GM21786 (cell line): ENCODE measurements around the gene PRAF2.

Source experiments
- ATAC-seq: cut with Tn5 transposase; IDR thresholded peaks from one replicate; pipeline ENCODE4 v1.9.1; 2021; ENCODE audit not compliant: unreplicated experiment

The PRAF2 gene, protein sequence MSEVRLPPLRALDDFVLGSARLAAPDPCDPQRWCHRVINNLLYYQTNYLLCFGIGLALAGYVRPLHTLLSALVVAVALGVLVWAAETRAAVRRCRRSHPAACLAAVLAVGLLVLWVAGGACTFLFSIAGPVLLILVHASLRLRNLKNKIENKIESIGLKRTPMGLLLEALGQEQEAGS

DNA sequence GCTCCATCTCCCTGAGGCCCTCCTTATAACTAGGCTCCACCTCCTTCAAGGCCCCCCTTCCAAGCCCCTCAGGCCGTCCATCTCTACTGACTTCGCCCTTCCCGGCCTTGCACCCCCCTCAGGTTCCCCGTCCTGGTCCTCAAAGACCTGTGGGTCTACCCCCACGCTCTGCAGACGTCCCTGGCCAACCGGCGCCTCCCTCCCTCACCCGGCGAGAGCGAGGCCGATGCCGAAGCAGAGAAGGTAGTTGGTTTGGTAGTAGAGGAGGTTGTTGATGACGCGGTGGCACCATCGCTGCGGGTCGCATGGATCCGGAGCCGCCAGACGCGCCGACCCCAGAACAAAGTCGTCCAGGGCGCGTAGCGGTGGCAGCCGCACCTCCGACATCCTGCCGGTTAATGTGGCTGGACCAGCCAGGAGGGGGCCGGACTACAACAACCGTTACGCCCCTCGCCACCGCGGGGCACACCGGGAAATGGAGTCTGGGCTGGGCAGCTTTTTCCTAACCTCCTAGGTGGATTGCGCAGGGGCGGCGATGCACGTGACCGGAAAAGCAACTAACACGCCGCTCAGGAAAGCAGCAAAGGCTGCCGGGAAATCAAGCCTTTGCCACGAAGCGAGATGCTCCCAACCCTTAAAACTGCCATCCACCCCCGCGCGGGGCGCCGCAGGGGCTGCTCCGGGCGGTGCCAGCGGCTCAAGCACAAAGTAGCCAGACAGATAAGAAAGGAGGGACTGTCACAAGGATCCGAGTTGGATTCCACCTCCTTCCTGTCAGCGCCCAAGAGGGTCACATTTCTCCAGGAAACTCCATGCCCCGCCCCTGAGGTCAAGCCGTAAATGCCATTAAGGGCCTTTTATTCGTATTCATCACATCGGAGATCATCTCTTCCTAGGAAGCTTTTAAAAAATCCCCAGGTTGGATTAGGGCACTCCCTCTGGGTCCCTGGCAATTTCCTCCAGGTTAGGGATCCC is at the start of gene PRAF2:
TSS of gene PRAF2 (minus strand) at position 402 of the 975 bp plus-strand sequence. CDS start at position 387, 15 bp downstream.
- peak; percentile 93 for ATAC-seq

DNA sequence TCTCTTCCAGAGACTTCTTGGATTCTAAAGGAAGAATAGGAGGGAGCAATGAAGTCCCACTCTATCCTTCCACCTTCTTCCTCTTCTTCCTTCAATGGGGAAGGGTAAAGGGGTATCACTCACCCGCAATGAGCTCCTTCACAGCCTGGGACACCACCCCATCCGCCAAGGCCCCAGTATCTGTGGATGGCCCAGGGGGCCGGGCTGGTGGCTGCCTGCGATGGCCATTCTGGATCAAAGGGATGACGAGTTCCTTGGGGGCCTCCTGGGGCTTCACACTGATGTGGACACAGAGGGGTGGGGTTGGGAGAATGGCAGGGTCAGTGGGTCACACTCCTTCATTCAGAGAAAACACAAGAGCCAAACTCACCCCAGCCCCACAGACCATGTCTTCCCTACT is 48.7 kb upstream of the PRAF2 start:
- no peak for ATAC-seq

DNA sequence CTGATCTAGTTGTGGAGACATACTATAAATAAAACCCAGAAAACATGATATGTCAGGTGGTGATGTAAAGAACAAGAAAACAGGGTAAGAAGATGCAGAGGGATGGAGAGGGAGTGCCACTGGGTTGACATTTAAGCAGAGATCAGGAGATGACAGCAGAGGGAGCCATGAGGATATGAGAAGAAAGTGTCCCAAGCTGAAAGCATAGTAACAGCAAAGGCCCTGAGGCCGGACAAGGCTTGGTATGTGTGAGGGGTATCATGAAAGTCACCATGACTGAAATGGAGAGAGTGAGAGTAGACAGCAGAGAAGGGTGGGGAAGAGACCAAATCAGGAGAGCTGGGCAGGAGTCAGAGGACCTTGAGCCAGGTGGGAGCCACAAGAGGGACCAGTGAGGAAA is 46.3 kb upstream of the PRAF2 start:
- no peak for ATAC-seq

DNA sequence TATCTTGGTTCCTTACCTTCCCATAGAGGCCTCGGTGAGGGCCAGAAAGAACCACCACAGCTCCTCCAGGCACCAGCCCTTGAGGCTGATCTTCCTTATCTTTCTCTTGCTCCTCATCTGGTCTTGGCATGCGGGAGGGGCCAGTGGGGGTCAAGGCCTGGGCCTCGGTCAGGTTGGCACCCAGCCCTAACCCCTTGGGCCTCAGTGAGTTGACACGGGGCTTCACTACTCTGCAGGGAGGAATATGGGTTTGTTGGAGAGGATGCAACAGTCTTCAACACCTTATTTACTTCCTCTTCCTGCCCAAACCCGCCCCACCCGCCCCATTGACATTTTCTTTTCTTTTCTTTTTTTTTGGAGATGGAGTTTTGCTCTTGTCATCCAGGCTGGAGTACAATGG is 43.8 kb upstream of the PRAF2 start:
- ATAC-seq = no peak

DNA sequence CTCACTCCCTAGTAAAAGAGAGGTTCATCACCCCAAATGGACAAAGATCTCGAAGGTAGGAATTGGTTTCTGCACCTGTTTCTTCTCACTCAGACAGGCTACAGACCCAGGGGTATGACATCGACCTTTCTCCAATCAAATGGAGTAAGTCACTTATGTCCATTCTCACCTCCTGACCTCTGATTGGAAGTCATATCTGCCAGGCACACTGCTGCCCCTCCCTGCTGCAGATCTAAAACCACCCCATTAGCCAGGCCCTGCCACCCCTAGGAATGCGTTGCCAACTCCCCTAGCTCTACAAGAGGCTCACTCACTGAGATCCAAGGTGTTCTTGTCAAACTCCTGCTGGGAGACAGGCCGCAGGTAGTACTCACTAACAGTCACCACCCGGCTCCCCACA is 42.9 kb upstream of the PRAF2 start:
- ATAC-seq = no peak

DNA sequence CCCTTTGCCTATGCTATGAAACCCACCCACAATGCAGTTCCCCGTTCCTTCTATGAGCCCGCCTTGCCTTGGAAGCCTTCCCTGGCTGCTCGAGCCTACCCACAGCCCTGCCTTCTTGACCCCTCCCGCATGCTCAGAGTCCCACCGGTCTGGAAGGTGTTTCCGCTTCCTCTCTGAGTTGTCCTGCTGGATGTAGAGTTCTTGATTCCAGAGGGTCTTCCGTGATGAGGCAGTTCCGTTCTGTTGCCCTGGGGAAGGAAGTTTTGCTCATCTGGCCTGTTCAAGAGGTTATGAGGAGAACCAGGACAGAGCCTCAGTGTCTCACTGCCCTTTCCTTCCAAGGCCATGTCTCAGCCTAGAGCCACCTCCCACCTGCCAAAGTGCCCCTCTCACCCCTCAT is 42.3 kb upstream of the PRAF2 start:
- ATAC-seq = no peak

DNA sequence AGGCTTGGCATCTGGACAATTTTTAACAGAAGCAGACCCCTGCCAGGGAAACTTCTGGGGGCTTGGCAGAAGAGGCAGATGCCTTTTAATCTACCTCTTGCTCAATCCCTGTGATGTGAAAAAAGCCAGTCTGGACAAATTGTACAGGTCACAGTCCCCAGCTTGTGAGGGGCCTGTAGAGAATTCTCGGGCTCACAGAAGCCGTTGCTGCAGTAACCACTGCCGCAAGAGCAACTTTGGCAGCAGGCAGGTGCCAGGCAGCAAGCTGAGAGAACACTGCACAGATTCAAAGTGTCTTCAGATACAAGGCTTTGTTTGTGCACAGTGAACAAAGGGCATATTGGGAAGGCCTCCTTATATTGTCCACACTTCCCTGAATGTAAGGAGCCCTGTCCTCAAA is 38.0 kb upstream of the PRAF2 start:
- ATAC-seq = no peak

DNA sequence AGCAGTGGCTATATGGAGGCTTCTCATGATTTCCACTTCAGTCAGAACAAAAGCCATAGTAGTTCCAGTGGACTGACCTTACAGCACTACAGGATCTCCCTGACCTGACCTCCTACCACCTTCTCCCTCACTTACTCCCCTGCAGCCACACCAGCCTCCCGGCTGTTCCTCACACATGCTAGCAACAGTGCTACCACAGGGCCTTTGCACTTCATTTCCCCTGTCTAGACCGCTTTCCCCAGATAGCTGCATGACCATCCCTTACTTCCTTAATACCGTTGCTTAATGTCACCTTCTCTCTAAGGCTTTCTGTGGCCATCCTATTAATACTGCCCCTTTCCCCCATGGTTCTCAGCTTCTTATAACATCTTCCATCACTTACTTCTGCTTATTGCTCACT is 36.6 kb upstream of the PRAF2 start:
- ATAC-seq = no peak

DNA sequence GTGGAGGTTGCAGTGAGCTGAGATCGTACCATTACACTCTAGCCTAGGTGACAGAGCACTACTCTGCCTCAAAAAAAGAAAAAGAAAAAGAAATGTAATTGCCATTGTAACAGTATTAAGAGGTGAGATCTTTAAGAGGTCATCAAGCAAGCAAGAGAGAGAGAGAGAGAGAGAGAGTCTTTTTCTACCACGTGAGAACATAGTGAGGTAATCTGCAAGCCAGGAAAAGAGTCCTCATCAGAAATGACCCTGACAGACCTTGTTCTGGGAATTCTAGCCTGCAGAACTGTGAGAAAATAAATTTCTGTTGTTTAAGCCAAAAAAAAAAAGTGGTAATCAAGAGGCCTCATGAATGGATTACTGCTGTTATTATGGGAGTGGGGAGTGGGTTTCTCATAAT is 34.8 kb upstream of the PRAF2 start:
- no peak for ATAC-seq

DNA sequence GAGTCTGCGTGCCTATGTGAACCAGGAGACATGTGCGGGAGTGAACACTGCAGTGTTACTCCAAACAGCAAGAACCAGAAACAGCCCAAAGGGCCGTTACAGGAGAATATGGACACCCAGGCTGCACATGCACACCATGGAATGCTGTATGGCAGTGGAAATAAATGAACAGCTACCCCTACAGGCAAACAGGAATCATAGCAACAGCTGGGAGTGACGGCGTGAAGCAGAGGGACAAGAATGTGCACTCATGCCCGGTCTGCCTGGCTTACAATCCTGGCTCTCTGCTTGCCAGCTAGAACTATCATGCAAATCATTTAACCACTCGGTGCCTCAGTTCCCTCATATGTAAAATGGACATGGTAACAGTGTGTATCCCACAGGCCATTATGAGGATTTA is 33.1 kb upstream of the PRAF2 start:
- ATAC-seq = no peak

DNA sequence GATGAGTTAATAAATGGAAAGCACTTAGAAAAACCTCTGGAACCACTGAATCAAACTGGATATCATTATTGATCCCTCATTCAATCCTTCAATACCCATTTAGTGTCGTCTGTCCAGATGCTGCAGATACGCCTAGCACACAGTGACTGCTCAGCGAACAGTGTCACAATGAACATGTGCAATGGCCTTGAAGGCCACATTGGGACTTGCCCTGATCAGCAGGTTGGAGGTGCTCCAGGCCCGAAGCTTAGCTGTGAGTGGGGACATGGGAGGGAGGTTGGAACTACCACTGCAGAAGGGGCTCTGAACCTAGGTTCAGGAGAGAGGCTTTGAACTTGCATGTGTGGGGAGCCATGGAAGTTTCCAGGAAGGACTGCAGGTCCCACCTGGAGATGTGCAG is 32.5 kb upstream of the PRAF2 start:
- ATAC-seq = no peak

DNA sequence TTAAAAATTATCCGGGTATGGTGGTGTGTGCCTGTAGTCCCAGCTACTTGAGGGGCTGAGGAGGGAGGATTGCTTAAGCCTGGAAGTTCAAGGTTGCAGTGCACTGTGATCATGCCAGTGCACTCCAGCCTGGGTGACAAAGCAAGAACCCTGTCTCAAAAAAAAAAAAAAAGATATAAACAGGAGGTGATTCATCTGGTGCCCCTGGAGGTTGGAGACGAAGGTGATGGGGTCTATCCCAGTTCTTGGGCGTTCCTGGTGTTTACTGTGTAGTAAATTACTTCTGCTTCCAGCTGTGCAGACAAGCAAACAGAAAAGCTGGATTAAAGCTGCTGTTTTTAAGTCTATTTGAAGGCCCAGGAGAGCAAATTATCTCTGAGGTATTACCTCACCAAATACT is 29.8 kb upstream of the PRAF2 start:
- ATAC-seq = no peak

DNA sequence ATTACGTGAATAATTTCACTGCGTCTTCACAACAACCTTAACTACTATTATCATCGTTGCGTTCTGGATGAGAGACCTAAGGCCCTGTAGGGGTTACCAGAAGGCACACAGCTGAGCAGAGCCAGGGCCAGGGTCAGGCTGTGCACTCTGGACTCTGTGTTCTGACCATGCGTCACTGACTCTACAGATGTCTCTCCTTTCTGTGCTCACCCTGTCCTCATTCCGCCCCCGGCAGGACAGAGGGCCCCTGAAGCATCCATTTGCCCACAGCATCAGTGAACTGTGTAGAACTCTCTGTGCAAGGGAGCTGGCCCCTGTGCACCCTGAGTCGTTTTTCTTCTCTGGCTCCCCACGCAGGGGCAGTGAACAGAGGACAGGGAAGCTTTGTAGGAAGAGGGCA is 28.4 kb upstream of the PRAF2 start:
- no peak for ATAC-seq

DNA sequence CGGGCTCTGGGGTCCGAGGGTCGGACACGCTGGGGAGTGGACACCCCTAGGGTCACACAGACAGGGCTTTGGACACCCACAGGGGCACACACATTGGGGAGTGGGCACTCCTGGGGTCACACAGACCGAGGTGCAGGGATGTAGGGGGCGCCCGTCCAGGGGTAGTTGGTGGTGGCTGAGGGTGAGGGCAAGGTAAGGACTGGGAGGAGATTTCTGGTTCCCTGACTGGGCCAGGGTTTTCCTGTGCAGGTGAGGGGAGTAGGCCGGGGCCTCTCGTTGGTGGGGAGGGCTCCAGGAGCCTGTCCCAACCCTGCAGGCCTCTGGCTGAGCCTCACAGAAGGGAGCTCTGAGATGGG is 27.8 kb upstream of the PRAF2 start:
- no peak for ATAC-seq

DNA sequence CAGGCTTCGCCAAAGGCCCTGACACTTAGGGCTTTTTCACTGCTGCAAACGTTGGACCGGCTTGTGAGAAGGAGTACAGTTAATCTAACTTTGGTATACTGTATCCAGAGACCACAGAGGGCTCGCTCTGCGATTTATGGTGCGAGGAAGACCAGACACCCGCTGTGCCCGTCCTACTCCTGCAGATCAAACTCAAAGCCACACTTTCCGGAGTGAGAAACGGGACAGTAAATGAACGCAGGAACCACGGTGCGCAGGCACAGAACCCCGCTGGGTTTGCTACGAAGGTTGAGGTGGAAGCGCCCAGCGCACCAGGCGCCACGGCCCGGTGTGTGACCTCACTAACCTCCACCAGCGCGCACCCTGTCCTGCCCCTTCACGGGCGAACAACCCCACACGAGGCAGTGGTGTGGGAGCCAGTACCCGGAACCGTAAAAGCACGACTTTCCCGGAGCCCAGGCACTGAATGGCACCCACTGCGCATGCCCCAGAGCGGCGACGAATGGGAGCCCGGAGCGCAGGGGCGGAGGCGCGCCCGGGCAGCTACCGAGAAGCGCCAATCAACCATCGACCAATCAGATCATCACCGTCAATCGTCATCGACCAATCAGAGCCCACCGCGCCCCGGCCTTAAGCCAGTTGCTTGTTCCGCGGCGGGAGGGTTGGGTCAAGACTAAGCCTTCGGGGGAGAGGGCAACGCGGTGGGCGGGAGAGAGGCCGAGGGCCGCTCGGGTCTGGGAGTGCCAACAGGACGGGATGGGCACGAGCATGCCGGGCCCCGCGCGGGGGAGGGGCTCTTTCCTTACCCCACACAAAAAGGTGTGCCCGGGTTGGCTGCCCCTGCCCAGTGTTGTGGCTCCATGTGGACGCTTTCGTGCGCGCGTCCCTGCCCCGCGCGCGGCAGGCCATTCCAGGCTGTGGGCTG is 27.2 kb upstream of the PRAF2 start:
- ATAC-seq = peak; percentile 89

DNA sequence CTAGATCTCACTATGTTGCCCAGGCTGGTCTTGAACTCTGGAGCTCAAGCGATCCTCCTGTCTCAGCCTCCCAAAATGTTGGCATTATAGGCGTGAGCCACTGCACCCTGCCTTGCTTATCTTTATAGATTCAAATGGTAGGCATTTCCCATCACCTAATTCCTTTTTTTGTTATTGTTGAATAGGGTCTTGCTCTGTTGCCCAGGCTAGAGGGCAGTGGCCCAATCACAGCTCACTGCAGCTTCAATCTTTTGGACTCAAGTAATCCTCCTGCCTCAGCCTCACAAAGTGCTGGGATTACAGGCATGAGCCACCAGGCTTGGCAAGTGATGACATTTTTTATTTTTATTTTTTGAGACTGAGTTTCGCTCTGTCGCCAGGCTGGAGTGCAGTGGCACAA is 22.6 kb upstream of the PRAF2 start:
- no peak for ATAC-seq

DNA sequence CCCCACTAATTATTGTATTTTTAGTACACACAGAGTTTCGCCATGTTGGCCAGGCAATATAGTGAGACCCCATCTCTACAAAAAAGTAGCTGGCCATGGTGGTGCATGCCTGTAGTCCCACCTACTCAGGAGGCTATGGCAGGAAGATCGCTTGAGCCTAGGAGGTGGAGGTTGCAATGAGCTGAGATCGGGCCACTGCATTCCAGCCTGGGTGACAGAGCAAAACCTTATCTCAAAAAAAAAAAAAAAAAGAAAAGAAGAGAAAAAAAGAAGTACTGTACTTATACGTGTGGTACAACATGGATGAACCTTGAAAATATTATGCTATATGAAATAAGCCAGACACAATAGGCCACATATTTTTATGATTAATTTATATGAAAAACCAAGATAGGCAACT is 15.8 kb upstream of the PRAF2 start:
- ATAC-seq = no peak

DNA sequence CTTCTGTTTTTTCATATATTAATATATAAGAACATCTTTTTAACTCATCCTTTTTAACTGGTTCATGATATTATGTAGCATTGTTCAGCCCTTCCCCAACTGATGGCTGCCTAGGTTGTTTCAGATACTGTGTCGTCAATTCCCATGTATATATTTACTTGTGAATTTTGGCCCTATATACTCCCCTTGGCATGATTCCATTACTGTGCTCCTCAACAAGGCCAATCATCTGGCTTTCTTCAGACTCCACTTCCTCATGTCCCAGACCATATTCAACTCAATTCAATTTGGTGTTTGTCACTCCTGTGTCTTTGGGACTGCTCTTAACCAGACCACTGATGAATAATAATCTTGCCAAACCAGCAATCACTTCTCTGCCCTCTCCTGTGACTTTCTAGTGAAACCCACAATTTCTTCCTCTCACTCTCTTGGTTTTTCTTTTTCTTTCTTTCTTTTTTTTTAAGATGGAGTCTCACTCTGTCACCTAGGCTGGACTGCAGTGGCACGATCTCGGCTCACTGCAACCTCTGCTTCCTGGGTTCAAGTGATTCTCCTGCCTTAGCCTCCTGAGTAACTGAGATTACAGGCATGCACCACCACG is 8.6 kb upstream of the PRAF2 start:
- no peak for ATAC-seq

DNA sequence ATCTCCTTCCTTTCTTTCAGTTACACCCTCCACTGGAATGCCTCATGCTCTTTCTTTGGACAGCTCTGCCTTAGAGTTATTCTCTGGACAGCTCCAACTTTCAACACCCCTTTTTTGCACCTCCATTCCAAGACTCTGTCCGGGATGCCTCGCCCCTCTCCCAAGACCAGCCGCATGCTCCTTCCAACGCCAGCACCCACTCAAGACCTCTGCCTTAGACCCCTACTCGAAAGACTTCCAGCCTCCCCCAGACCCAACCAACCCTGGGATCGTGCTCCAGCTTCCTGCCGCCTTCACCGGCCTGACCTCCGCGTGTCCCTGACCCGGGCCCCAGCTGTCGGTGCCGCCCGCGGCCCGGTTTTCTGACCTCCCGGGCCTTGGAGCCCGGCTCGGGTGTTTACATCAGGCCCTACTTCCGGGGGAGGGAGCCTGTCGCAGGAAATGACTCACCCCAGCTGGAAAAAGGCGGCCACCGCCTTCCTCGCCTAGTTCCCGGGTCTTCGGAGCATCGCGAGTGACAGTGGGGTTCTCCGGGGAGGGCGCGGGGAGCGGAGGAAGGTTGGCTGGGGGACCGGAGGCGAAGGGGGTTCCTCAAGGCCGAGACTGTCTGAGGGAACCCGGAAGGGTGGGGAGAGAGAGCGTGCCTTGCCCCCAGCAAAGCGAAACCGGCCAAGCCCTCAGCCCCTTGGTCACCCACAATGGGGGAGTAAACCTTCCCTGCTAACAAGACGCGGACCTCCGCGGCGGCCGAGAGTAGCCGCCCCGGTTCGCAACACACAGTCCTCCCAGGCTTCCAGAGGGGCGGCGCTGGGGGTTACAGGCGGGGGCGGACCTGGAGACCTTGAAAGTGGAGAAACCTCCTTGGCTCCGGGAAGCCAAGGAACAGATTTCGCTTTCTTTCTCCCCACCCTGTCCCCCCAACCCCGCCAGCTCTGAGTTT is 6.0 kb upstream of the PRAF2 start, which contains the start of gene WDR45:
TSS of gene WDR45 (minus strand) at position 399 of the 940 bp plus-strand sequence. CDS start 1,792 bp downstream, outside the sequence.
- peak; percentile 69 for ATAC-seq

DNA sequence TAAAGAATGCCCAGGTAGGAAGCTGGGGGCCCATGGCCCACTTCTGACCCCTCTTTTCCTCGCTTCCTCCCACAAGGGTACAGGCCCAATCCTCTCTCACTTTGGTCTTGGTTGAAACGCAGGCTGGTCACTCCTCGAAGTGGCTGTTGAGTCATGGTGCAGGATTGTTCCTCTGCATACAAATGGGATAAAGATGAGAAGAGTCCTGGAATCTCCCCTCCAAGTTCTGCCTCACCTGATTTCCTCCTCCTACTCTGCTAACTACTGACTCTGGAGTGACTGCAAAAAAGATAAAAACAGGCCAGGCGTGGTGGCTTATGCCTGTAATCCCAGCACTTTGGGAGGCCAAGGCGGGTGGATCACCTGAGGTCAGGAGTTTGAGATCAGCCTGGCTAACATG is 4.1 kb upstream of the PRAF2 start:
- ATAC-seq = no peak
